ENCODE data around the gene CDNF. TPM values are rescaled to one million over a fixed set of nuclear protein-coding genes. Genes with fewer than 3 reads are reported as not detected.

The CDNF gene
- total RNA-seq, 1 donor from 2014 or later = 0.32 TPM

DNA sequence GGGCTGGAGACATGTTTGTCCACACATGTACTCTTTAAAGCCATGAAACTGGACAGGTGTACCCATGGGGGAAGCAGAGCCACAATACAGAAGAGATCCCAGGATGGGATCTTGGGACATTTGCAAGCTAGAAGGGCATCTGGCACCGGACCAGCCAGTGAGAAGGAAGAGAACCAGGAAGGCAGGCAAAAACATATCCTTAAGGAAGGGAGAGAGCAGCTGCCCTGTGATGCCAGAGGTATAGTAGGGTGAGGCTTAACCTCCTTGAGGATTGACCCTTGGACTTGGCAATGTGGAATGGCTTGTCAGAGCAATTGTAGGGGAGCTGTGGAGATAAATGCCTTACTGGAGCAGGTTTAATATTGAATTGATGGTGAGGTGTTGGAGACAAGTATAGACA is 23.0 kb upstream of the CDNF start:
- no peaks in the 10 kb centered on the region for H3K27me3 Mint-ChIP-seq (ENCODE audit: low read depth)
- TF ChIP-seq CTCF (IDR thresholded peaks at IDR 0.05) = no peak
- H3K36me3 Mint-ChIP-seq (ENCODE audit: low read depth) = peaks cover 14% of the 10 kb centered on the region
- no peak for DNase-seq (ENCODE audit: low spot score)
- H3K9me3 Mint-ChIP-seq (ENCODE audit: low read depth) = peaks cover 3% of the 10 kb centered on the region
- H3K27ac Mint-ChIP-seq (ENCODE audit: unreplicated experiment) = peak overlapping the region; percentile 1
- peaks cover 7% of the 10 kb centered on the region for H3K4me1 Mint-ChIP-seq (ENCODE audit: low read depth)
- H3K4me3 Mint-ChIP-seq (ENCODE audit: unreplicated experiment) = no peak overlapping the region

DNA sequence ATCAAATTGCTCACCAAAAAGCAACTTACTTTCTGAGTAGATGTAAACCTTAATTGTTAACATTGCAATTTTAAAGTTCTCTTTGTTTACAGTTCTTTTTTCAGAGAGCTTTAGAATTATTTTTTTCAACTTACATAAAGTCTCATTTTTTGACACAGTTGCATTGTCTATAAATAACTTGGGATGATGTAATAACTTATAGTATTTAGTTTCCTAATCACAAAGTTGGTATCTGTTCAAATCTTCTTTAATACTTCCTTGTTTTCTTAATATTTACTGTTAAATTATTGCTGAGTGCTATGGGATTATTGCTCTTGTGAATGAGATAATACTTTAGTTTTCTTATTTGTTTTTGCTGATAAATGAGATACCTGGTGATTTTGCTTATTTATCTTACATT is 21.9 kb upstream of the CDNF start:
- Mint-ChIP-seq H3K27ac (ENCODE audit: unreplicated experiment) (no peak overlapping the region), H3K9me3 (ENCODE audit: low read depth) (no peaks in the 10 kb centered on the region), H3K4me1 (ENCODE audit: low read depth) (peaks cover 7% of the 10 kb centered on the region), H3K36me3 (ENCODE audit: low read depth) (peaks cover 12% of the 10 kb centered on the region), H3K4me3 (ENCODE audit: unreplicated experiment) (no peak overlapping the region), H3K27me3 (ENCODE audit: low read depth) (no peaks in the 10 kb centered on the region)
- no peak for TF ChIP-seq CTCF (IDR thresholded peaks at IDR 0.05)
- DNase-seq (ENCODE audit: low spot score) = no peak

- no peak overlapping the region for H3K4me3 Mint-ChIP-seq (ENCODE audit: unreplicated experiment)
- H3K27me3 Mint-ChIP-seq (ENCODE audit: low read depth) = no peaks in the 10 kb centered on the region
- TF ChIP-seq CTCF (IDR thresholded peaks at IDR 0.05) = no peak
- H3K9me3 Mint-ChIP-seq (ENCODE audit: low read depth) = no peaks in the 10 kb centered on the region
- no peak overlapping the region for H3K27ac Mint-ChIP-seq (ENCODE audit: unreplicated experiment)
- DNase-seq (ENCODE audit: low spot score) = no peak
- peaks cover 7% of the 10 kb centered on the region for H3K4me1 Mint-ChIP-seq (ENCODE audit: low read depth)
- peaks cover 12% of the 10 kb centered on the region for H3K36me3 Mint-ChIP-seq (ENCODE audit: low read depth)
These were observed 21.2 kb upstream of the CDNF start for GRCh38 chr10:14859043-14859442.

GRCh38 chr10:14858338-14858960 is 20.6 kb upstream of the CDNF start:
- TF ChIP-seq CTCF (IDR thresholded peaks at IDR 0.05) = no peak
- DNase-seq (ENCODE audit: low spot score) = no peak
- Mint-ChIP-seq H3K4me3 (ENCODE audit: unreplicated experiment) (no peak overlapping the region), H3K27ac (ENCODE audit: unreplicated experiment) (no peak overlapping the region), H3K9me3 (ENCODE audit: low read depth) (no peaks in the 10 kb centered on the region), H3K4me1 (ENCODE audit: low read depth) (peaks cover 7% of the 10 kb centered on the region), H3K27me3 (ENCODE audit: low read depth) (no peaks in the 10 kb centered on the region), H3K36me3 (ENCODE audit: low read depth) (peaks cover 15% of the 10 kb centered on the region)

GRCh38 chr10:14855453-14855852 is 17.6 kb upstream of the CDNF start:
- no peak overlapping the region for H3K4me3 Mint-ChIP-seq (ENCODE audit: unreplicated experiment)

More at GRCh38 chr10:14855453-14855852, 17.6 kb upstream of the CDNF start:
- Mint-ChIP-seq H3K27ac (ENCODE audit: unreplicated experiment) (no peak overlapping the region), H3K36me3 (ENCODE audit: low read depth) (peaks cover 14% of the 10 kb centered on the region), H3K9me3 (ENCODE audit: low read depth) (no peaks in the 10 kb centered on the region), H3K27me3 (ENCODE audit: low read depth) (no peaks in the 10 kb centered on the region), H3K4me1 (ENCODE audit: low read depth) (peaks cover 7% of the 10 kb centered on the region)
- no peak for DNase-seq (ENCODE audit: low spot score)
- no peak for TF ChIP-seq CTCF (IDR thresholded peaks at IDR 0.05)
